Amygdala (tissue), 56 donors: ENCODE results near the gene JUNB.

Experiments used
- DNase-seq, 56 donors: peaks; one replicate each; lab custom pipeline; 2025; lab: John Stamatoyannopoulos, UW

The JUNB gene

GRCh38 chr19:12773571-12773970 lies 17.7 kb upstream of the JUNB start:
- DNase-seq, result no peak

DNA sequence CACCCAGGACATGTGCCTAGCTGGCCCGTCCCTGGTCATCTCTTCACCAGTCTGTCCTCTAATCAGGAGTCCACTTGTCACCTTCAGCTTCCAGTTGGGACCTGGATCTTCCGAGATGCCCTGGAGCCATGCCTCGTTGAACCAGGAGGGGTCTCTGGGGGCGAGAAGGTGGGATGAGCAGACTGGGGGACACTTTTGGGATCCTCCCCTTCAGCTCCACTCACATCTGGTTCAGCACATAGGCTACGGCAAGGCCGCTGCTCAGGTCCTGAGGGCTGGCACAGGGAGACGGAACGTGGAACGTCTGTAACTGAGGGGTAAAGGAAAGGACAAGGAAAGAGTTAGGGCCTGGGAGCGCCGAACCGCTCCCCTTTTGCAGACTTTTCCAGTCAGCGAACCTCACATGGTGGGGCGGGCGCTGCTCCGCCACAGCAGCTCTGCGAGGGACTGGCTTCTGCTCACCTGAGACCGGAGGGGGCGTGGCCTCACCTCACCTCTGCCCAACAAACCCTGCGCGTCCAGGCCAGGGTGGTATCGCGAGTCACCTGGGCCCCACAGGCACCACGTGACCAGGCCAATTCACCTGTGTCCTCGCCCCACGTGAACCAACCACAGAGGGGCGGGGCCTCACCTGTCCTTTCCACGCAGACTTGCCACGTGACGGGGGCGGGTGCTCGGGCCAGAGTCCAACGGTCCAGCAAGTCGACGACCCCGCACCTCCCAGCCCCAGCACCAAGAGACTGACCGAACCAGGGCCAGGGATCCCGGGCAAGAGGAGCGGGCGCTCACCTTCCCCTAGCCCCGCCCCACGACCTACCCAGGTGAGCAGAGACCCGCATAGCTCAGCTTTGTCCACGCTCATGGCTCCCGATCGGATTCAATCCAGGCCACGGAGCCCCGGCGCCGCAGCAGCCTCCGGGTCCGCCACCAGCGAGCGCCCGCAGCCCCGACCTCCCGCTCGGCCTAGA lies 16.4 kb upstream of the JUNB start, which contains the start of gene HOOK2:
Gene HOOK2 (minus strand): TSS at position 965 of the 968 bp plus-strand sequence. CDS start 103 bp downstream, at position 862.
- peak in 15 of 56 donors; percentile 20 to 75 (median 55) for DNase-seq

GRCh38 chr19:12777217-12778016 lies 13.9 kb upstream of the JUNB start:
- DNase-seq, result peak in 53 of 56 donors; percentile 7 to 81 (median 57)

DNA sequence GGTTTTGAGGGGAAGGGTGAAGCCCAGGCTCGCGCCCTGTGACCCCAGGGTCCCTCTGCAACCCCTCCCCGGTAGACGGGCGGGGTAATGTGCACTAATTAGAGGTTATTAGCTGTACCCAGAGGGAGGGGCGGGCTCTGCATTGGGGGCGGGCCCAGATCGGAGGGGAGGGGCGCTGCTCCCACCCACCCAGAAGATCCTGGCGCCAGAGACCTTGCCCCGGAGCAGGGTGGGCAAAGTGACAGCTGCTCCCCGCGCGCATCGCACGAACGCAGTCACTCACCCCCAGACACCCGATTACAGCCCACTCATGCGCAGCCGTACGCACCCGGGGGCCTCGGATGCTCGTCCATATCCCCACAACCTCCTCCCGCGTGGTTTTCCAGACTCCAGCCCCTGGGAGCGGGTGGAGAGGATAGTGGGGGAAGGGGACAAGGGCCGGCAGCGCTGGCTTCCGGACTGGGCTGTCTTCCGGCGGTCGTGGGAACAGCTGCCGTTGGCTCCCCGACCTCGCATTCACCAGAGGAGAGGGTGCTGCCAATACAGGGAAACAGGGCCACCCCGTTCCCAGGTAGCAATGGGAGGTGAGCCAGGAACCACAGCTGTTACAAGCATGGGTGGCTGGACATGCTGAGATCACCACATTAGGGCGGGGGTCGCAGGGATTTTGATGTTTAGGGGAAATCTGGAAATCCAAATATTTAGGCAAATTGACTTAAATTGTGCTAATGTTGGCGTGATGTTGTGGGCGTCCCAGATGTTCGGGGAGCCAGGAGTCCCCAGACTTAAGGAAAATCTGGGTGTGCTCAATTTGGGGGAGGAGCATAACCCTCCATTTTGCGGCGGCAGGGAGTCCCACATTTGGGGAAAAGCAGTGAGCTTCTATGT lies 13.0 kb upstream of the JUNB start:
- DNase-seq, result peak in 38 of 56 donors; percentile 6 to 73 (median 56)

DNA sequence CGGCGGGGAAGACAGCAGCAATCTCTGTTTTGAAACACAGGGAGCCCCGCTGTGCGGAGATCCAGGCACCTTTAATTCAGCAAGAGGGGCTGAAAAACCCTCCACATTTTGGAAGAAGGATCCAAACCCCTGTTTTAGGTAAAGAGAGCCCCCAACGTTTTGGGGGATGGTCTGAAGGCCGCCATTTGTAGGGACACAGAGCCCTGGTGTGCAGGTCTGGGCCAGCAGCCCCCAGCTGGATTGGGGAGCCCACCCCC lies 12.5 kb upstream of the JUNB start:
- no peak for DNase-seq

- peak in 13 of 56 donors; percentile 6 to 67 (median 28) for DNase-seq
These were observed 11.9 kb upstream of the JUNB start for GRCh38 chr19:12779162-12779993.

DNA sequence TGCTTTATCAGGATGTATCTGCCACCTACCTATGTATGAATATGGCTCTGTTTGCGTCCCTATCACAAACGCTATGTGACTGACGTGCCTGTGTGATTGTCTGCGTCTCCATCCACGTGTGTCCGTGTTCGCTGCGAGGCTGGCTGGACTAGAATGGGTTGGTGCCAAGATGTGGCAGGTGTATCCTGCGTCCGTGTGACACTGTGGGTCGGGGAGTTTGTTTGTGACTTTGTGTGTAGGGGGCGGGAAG lies 9.2 kb upstream of the JUNB start:
- DNase-seq, result peak in 4 of 56 donors; percentile 60 to 94 (median 76)

- peak in 54 of 56 donors; percentile 41 to 95 (median 84) for DNase-seq
These were observed 8.6 kb upstream of the JUNB start for GRCh38 chr19:12782424-12783290.

DNA sequence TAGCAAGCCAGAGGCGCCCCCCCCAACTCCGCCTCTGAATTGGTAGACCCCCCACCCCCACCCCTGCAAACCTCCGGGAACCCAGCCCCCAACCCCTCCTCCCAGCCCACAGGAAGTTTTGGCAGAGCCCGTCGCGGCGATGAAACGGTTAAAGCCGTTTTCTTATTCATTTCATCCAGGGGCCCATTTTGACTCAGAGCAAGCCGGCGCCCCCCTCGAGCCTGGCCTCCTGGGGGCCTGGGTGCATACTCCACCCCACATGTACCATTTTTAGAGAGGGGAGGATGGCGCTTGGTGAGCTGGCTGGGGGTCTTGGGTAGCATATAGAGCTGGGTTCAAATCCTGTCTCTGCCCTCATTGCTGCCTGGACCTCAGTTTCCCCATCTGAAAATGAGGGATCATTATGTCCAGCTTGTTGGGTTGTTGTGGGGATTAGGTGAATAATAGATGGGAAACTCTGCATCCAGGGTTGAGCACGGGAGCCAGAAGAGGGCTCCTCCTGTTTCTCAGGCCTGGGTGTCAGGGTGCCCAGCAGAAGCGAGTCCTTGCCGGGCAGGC lies 7.9 kb upstream of the JUNB start:
- peak in 1 of 56 donors; percentile 48 for DNase-seq

GRCh38 chr19:12783849-12784393 lies 7.4 kb upstream of the JUNB start:
- DNase-seq, result peak in 7 of 56 donors; percentile 4 to 54 (median 28)

GRCh38 chr19:12784394-12784870 lies 6.9 kb upstream of the JUNB start:
- peak in 1 of 56 donors; percentile 3 for DNase-seq

DNA sequence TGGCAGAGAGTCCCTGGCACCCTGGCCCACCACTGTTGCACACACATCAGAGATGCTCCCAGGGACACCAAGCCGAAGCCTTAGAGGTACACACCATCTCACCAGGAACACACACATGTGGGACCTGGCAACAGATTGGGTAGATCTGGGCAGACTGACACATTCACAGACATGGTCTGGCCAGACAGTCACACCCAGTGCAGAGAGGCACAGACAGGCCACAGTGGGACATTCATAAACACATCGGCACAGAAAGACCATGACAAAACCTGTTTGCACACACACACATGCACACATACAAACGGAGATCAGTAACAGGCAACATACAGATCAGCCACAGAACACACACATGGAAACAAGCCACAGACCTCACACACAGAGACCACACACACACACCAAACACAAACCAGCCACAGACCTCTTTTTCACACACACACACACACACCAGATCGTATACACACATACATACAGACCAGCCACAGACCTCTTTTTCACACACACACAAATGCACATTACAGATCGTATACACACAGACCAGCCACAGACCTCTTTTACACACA lies 6.3 kb upstream of the JUNB start:
- no peak for DNase-seq

GRCh38 chr19:12785431-12786031 lies 5.8 kb upstream of the JUNB start:
- peak in 13 of 56 donors; percentile 11 to 51 (median 27) for DNase-seq

DNA sequence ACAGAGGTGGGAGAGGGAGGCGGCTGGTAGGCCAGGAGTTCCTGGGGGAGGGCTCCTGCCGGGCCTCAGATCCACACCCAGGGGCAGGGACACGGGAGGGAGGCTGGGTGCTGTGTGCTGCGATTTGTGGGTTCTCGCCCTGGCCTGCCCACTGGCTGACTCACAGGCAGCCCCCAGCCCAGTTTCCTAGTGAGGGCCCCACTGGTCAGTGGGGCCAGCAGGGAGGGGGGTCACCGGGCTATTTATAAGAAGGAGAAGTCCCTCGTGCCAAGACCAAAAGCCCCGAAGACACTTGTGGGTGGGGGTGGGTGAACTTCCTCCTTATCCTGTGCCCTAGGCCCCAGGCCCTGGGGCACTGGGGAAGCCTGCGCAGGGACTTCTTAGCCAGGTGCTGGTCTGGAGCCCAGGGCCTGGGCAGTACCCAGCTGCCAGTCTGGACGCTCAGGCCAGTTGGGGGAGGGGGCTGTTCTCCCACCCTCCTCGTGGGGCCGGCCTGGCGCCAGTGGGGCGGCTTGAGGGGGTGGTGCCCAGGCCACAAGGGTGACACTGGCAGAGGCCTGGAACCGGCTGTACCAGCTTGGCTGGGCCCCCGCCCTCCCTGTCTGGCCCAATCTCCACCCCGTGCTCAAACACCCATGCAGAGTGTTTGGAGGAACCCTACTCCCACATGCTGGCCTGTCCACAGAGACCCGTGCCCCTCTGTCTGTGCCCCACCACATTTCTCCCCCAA lies 5.0 kb upstream of the JUNB start:
- DNase-seq, result peak in 47 of 56 donors; percentile 25 to 83 (median 59)

DNA sequence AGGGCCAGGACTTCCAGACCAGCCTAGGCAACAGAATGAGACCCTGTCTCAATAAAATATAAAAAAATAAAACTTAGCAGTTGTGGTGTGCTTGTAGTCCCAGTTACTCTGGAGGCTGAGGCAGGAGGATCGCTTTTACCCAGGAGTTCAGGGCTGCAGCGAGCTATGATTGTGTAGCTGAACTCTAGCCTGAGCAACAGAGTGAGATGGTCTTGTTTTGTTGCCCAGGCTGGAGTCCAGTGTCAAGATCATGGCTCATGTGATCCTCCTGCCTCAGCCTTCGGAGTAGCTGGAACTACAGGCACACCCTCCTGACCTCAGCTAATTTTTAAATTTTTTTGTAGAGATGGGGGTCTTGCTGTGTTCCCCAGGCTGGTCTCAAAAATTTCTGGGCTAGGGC lies 4.3 kb upstream of the JUNB start:
- DNase-seq, result no peak

DNA sequence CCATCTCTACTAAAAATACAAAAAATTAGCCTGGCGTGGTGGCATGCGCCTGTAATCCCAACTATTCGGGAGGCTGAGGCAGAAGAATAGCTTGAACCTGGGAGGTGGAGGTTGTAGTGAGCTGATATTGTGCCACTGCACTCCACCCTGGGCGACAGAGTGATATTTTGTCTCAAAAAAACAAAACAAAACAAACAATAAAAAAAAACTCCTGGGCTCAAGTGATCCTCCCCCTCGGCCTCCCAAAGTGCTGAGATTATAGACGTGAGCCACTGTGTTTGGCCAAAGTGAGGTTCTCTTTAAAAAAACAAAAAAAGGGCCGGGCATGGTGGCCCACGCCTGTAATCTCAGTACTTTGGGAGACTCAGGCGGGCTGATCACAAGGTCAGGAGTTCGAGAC lies 3.8 kb upstream of the JUNB start:
- DNase-seq, result no peak
